Bone marrow (tissue), 2 donors: ENCODE results near the gene MRPL22.
"Not testable (repeated sequence)": the region's sequence is repeated elsewhere in the genome, so short reads cannot be mapped to it uniquely, and the experiment has no call there.

Source experiments
- DNase-seq, 2 donors: peaks; one replicate each; lab custom pipeline; 2025; lab: John Stamatoyannopoulos, UW

Gene MRPL22

GRCh38 chr5:154997746-154998145 lies 56.9 kb downstream of the MRPL22 start:
- DNase-seq: no peak

GRCh38 chr5:154999865-155000264 lies 59.0 kb downstream of the MRPL22 start:
- DNase-seq: no peak

- no peak for DNase-seq
These were observed 60.6 kb downstream of the MRPL22 start for GRCh38 chr5:155001523-155001922.

- not testable (repeated sequence) for DNase-seq
These were observed 61.8 kb downstream of the MRPL22 start for GRCh38 chr5:155002722-155003121.

GRCh38 chr5:155004138-155004744 lies 63.4 kb downstream of the MRPL22 start:
- peak in 1 of 2 donors; percentile 2 for DNase-seq

GRCh38 chr5:155006265-155006664 lies 65.4 kb downstream of the MRPL22 start:
- not testable (repeated sequence) for DNase-seq

- no peak for DNase-seq
These were observed 67.8 kb downstream of the MRPL22 start for GRCh38 chr5:155008669-155009068.

- no peak for DNase-seq
These were observed 70.0 kb downstream of the MRPL22 start for GRCh38 chr5:155010881-155011280.

- no peak for DNase-seq
These were observed 72.7 kb downstream of the MRPL22 start, which contains the start of gene KIF4B for GRCh38 chr5:155013526-155013925. Gene KIF4B, plus strand, starts transcription at chr5:155013755. Its CDS starts 105 bp downstream, at chr5:155013860.

GRCh38 chr5:155015239-155015638 lies 74.4 kb downstream of the MRPL22 start:
- DNase-seq: no peak

GRCh38 chr5:155017610-155018009 lies 76.7 kb downstream of the MRPL22 start:
- no peak for DNase-seq
